Heart right ventricle (tissue), 16 donors: ENCODE measurements around the gene IL7R. TPM values are rescaled to one million over a fixed set of nuclear protein-coding genes. Genes with fewer than 3 reads are reported as not detected.

ENCODE experiments used
- ATAC-seq, 8 donors: fragments of 200-7000 bp; cut with Tn5 transposase; one replicate each; pipeline ENCODE4 v1.9.1; 2020; ENCODE audit warnings: mild to moderate bottlenecking in 8 of 8, moderate library complexity in 8 of 8, moderate number of reproducible peaks in 1 of 8
- DNase-seq, 2 donors: peaks; one replicate each; pipeline ENCODE4 v3.0.0-alpha.2; 2020
- H3K27ac ChIP-seq, 10 donors: fragments of 200-600 bp; sonication (generic) in 2 of 10; one replicate each; pipeline versions ENCODE4 v1.5.0 to v1.8.0; 2020 to 2022; ENCODE audit warnings: mild to moderate bottlenecking in 3 of 10
- H3K27me3 ChIP-seq, 7 donors: fragments of 200-600 bp; one replicate each; pipeline ENCODE4 v1.8.0; 2021 to 2022; ENCODE audit warnings: mild to moderate bottlenecking in 2 of 7
- H3K36me3 ChIP-seq, 9 donors: fragments of 200-600 bp; sonication (generic) in 1 of 9; one replicate each; pipeline versions ENCODE4 v1.5.0 to v1.8.0; 2020 to 2022; ENCODE audit warnings: mild to moderate bottlenecking in 2 of 9
- H3K4me1 ChIP-seq, 9 donors: fragments of 200-600 bp; sonication (generic) in 1 of 9; one replicate each; pipeline versions ENCODE4 v1.5.0 to v1.8.0; 2020 to 2022; ENCODE audit warnings: mild to moderate bottlenecking in 4 of 9
- H3K4me3 ChIP-seq, 10 donors: fragments of 200-600 bp; sonication (generic) in 2 of 10; one replicate each; pipeline versions ENCODE4 v1.5.0 to v1.8.0; 2020 to 2022; ENCODE audit warnings: mild to moderate bottlenecking in 7 of 10, moderate library complexity in 2 of 10
- H3K9me3 ChIP-seq, 11 donors: fragments of 200-600 bp in 10 of 11; sonication (generic) in 2 of 11; one replicate each; pipeline versions ENCODE4 v1.5.0 to v1.8.0; 2013 to 2022; ENCODE audit warnings: mild to moderate bottlenecking in 2 of 11, control low read depth in 1 of 11, moderate library complexity in 1 of 11
- CTCF ChIP-seq, 9 donors: fragments of 200-600 bp; sonication (generic) in 2 of 9; IDR thresholded peaks; one replicate each; pipeline versions ENCODE4 v1.5.0 to v1.8.0; 2021 to 2022; ENCODE audit warnings: antibody characterized with exemption in 9 of 9, mild to moderate bottlenecking in 5 of 9, moderate library complexity in 1 of 9
- WGBS, 2 donors: extraction: QIAGEN DNeasy Blood & Tissue Kit; methylation state at CpG; one replicate each; pipeline ENCODE4 v1.1.7; 2013; ENCODE audit warnings: inconsistent platforms in 1 of 2; 5-methylcytosine and 5-hydroxymethylcytosine counted together
- intact Hi-C, 10 donors: fragments of 100-400 bp; cut with DNase I; formaldehyde crosslinking; loops; one replicate each; pipeline versions ENCODE4 v1.11.1 to v1.14.2; 2022
- polyA plus RNA-seq, 2 donors: library from polyadenylated mRNA; stranded (reverse); fragments of 200-250 nt; gene quantifications; one replicate each; pipeline ENCODE4 v1.2.3, GENCODE V29; 2013
- total RNA-seq, 10 donors: library from RNA; stranded (reverse); fragmentation: NEBNext Ultra II Directional in 3 of 10; extraction: Animal tissue kit (Norgen Biotek cat#: 25700) in 3 of 10; gene quantifications; one replicate each; pipeline versions ENCODE4 v1.2.1 to v1.2.4, GENCODE V29; 2021 to 2023
- donor health status: Arrhythmogenic right ventricular cardiomyopathy.
- donor health status: ischemic (EF 13 %, LVEDD 7.1; RV severe dilation, severe dysfunction).
- donor health status: healthy with polysubstance abuse.
- donor health status: DM: no; HTN: yes; CAD: no.
- donor health status: DM: no; HTN: no; CAD: no.
- donor health status: ischemic (EF 25% LVEDD 6.9; RV normal size, moderate dysfunction).
- donor health status: ischemic (EF 25% LVEDD 5.7; RV mildly dilated, moderate dysfunction).
- donor health status: healthy.
- donor health status: DM: yes; HTN: yes; CAD: no.
- donor health status: Ischemic cardiomyopathy.
- donor health status: ischemic (EF 35%, LVEDD 5.7; RV mildly dilated, moderate dysfunction).
- donor health status: nonischemic (EF 11% LVEDD 7.7; RV severe dilation, severe dysfunction).
- donor health status: DM: yes; HTN: yes; CAD: no.
- donor health status: PGD.
- donor health status: ischemic (EF 29% LVEDD 5.4; RV normal size, mild dysfunction).
- donor health status: nonischemic (EF 23%, LVEDD 6.1; RV moderate dilation, normal function).

IL7R gene
- total and polyA plus RNA-seq, 12 donors = 0.22 to 10.6 (median 0.71) TPM

- DNase-seq = no peak
Observed at GRCh38 chr5:35920890-35921289, 64.2 kb downstream of the IL7R start.

GRCh38 chr5:35921930-35922329, 65.2 kb downstream of the IL7R start:
- Histone ChIP-seq H3K4me1 (peaks cover 0 to 18% (median 0%) of the 10 kb centered on the region in 9 donors), H3K36me3 (no peaks in the 10 kb centered on the region), H3K27me3 (peaks cover 0 to 64% (median 29%) of the 10 kb centered on the region in 7 donors), H3K4me3 (no peak overlapping the region), H3K27ac (no peak overlapping the region), H3K9me3 (peaks cover 0 to under 1% (median 0%) of the 10 kb centered on the region in 11 donors)
- TF ChIP-seq CTCF (IDR thresholded peaks at IDR 0.05) = no peak
- DNase-seq (no peak), ATAC-seq (no peak)
- 61 to 63% methylated on average over 5 of the region's 5 CpGs for WGBS, 2 donors
- intact Hi-C loops = loop anchor here in 8 of 10 donors (5.0 to 10.0 kb wide), 8 partner anchors 267 to 1447 kb away; partner anchors contain the start of gene SPEF2 (in 3 of the 8)

More at GRCh38 chr5:35920890-35921289, 64.2 kb downstream of the IL7R start:
- intact Hi-C loops = loop anchor here in 8 of 10 donors (5.0 to 10.0 kb wide), 8 partner anchors 266 to 1446 kb away; partner anchors contain the start of gene SPEF2 (in 3 of the 8)
- 60 to 63% methylated on average over 11 of the region's 11 CpGs for WGBS, 2 donors
- Histone ChIP-seq H3K27me3 (peaks cover 0 to 55% (median 22%) of the 10 kb centered on the region in 7 donors), H3K4me1 (peaks cover 0 to 14% (median 0%) of the 10 kb centered on the region in 9 donors), H3K27ac (no peak overlapping the region), H3K4me3 (no peak overlapping the region), H3K9me3 (peaks cover 0 to 4% (median 0%) of the 10 kb centered on the region in 11 donors), H3K36me3 (no peaks in the 10 kb centered on the region)
- peak in 1 of 9 donors; percentile 15 for TF ChIP-seq CTCF (IDR thresholded peaks at IDR 0.05)
- ATAC-seq = no peak

GRCh38 chr5:35922468-35922867, 65.8 kb downstream of the IL7R start:
- H3K4me3 ChIP-seq = no peak overlapping the region
- peaks cover 0 to 70% (median 31%) of the 10 kb centered on the region in 7 donors for H3K27me3 ChIP-seq
- WGBS, 2 donors = 73 to 76% methylated on average over 7 of the region's 7 CpGs
- peaks cover 0 to 18% (median 0%) of the 10 kb centered on the region in 9 donors for H3K4me1 ChIP-seq
- no peaks in the 10 kb centered on the region for H3K36me3 ChIP-seq
- no peaks in the 10 kb centered on the region for H3K9me3 ChIP-seq
- intact Hi-C loops = loop anchor here in 8 of 10 donors (5.0 to 10.0 kb wide), 8 partner anchors 268 to 1448 kb away; partner anchors contain the start of gene SPEF2 (in 3 of the 8)
- TF ChIP-seq CTCF (IDR thresholded peaks at IDR 0.05) = no peak
- H3K27ac ChIP-seq = no peak overlapping the region
- no peak for DNase-seq
- no peak for ATAC-seq

- H3K27me3 ChIP-seq = peaks cover 0 to 88% (median 39%) of the 10 kb centered on the region in 7 donors
Observed at GRCh38 chr5:35924122-35924949, 67.6 kb downstream of the IL7R start.

More at GRCh38 chr5:35924122-35924949, 67.6 kb downstream of the IL7R start:
- no peak overlapping the region for H3K27ac ChIP-seq
- no peaks in the 10 kb centered on the region for H3K9me3 ChIP-seq
- H3K4me3 ChIP-seq = peak overlapping the region in 1 of 10 donors; percentile 6
- no peaks in the 10 kb centered on the region for H3K36me3 ChIP-seq
- TF ChIP-seq CTCF (IDR thresholded peaks at IDR 0.05) = no peak
- intact Hi-C loops = loop anchor here in 8 of 10 donors (5.0 to 10.0 kb wide), 8 partner anchors 270 to 1450 kb away; partner anchors contain the start of gene SPEF2 (in 3 of the 8)
- WGBS, 2 donors = 59 to 62% methylated on average over 10 of the region's 10 CpGs
- H3K4me1 ChIP-seq = peaks cover 0 to 18% (median 0%) of the 10 kb centered on the region in 9 donors
- DNase-seq (no peak), ATAC-seq (no peak)
